GM18951 (cell line): ENCODE measurements around the gene CLEC16A.

Experiments used
- POLR2A ChIP-seq: IDR thresholded peaks from 4 replicates; pipeline ENCODE4 v1.6.1; 2011; ENCODE audit warnings: mild to moderate bottlenecking; ENCODE audit not compliant: insufficient read length, insufficient read depth; ENCODE audit errors: extremely low read depth
- in situ Hi-C: fragments of 300-500 bp; cut with MboI; formaldehyde crosslinking; loops from one replicate; pipeline ENCODE4 v1.12.0; 2022; ENCODE audit warnings: low sequenced_read_pairs, mixed read lengths, inconsistent platforms; ENCODE audit not compliant: unreplicated experiment

Gene CLEC16A

DNA sequence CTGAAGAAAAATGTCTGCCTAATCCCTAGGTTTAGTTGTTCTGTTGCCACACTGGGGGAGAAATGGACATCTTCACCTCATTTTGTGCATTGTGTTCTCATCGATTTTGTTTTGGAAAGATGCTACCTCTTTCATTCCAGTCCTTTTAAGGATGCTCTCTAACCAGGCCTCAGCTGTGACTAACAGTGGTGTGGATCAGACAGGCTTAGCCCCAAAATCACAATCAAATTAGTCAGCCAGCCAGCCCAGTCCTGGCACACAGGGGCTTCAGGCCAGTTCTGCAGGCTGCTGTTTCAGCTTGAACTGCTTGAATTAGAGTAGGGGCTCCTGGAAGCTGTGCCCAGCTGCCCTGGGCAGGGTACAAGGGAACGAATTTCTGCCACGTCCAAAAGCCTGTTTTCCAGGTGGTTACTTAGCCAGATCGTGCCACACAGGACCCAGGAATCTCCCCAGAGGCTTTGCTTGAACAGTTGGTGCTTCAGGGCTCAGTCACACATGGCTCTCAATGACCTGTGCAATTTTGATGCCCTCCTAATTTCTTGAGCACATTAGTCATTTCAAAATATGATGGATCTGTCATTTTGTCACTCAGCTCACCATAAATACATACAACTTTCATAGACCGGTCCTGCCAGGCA is 60.7 kb downstream of the CLEC16A start:
- in situ Hi-C loops = no loop called here
- no peak for TF ChIP-seq POLR2A

- in situ Hi-C loops = no loop called here
- TF ChIP-seq POLR2A = no peak
Measured at GRCh38 chr16:11005611-11005975, 61.2 kb downstream of the CLEC16A start.

- no peak for TF ChIP-seq POLR2A
- in situ Hi-C loops = no loop called here
Measured at GRCh38 chr16:11006656-11007055, 62.3 kb downstream of the CLEC16A start.

GRCh38 chr16:11007714-11008280 is 63.4 kb downstream of the CLEC16A start:
- no peak for TF ChIP-seq POLR2A
- in situ Hi-C loops = no loop called here

GRCh38 chr16:11009027-11009755 is 64.8 kb downstream of the CLEC16A start:
- TF ChIP-seq POLR2A = no peak

GRCh38 chr16:11010575-11011221 is 66.3 kb downstream of the CLEC16A start:
- in situ Hi-C loops = no loop called here
- TF ChIP-seq POLR2A = no peak

More at GRCh38 chr16:11009027-11009755, 64.8 kb downstream of the CLEC16A start:
- in situ Hi-C loops = no loop called here

GRCh38 chr16:11011326-11011725 is 67.0 kb downstream of the CLEC16A start:
- in situ Hi-C loops = no loop called here
- TF ChIP-seq POLR2A = no peak

- no peak for TF ChIP-seq POLR2A
- in situ Hi-C loops = no loop called here
Measured at GRCh38 chr16:11012841-11013240, 68.5 kb downstream of the CLEC16A start.

GRCh38 chr16:11014136-11014535 is 69.8 kb downstream of the CLEC16A start:
- in situ Hi-C loops = no loop called here
- no peak for TF ChIP-seq POLR2A

DNA sequence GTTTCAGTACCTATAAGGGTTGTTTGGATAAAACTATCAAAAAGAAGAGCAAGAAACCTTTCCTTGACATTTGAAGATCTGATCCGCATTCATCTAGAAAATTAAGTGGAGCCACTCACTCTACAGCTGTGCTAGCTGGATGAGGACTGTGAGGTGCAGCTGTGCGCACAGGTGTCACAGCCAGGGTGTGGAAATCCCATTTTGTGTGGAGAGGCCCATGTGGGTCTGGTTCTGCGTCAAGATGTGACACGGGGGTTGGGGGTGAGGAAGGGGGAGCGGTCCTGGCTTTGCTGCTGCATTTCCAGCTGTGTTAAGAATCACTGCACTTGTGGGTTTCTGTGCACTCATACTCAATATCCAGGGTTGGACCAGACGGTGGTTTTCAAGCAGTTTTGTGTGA is 70.7 kb downstream of the CLEC16A start:
- no peak for TF ChIP-seq POLR2A
- in situ Hi-C loops = no loop called here

DNA sequence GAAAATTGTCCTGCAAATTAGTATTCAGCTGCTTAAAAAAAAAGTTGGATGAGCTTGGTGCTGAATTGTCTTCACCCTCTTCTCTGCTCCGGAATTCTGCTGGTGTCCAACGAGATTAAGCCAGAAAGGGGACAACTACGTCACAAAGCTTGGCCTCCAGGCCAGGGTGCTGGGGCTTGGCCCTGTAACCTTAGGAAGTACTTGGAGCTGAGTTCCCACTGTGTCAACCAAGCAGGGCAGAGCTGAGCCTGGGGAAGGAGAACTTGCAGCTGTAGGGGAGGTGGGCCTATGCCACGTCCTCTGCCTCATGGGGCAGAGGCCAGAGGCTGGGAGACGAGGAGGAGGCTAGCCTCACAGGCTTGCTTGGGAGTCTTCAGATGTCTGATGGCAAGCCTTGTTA is 71.2 kb downstream of the CLEC16A start:
- TF ChIP-seq POLR2A = no peak
- in situ Hi-C loops = no loop called here

DNA sequence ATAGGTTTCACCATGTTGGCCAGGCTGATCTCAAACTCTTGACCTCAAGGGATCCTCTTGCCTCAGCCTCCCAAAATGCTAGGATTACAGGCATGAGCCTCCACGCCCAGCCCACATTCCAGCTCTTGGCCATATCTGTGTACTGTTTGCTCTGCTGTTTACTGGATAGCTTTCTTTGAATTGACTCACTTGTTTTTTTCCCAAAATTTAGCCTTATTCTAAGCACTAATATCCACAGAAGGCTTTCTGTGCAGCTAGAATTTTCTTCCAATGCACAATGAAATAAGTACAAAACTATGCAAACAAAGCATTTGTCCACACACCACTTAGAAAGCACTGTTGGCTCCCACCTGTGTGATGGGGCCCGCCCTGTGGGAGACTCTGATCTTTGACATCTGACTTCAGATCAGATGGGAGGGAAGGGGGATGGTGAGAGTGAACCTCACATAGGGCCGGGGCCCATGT is 72.2 kb downstream of the CLEC16A start:
- in situ Hi-C loops = no loop called here
- no peak for TF ChIP-seq POLR2A

GRCh38 chr16:11016993-11017392 is 72.6 kb downstream of the CLEC16A start:
- in situ Hi-C loops = no loop called here
- no peak for TF ChIP-seq POLR2A
